Activated naive CD4-positive, alpha-beta T cell treated with anti-CD3 and anti-CD28 coated beads for 36 hours (primary cell): Measurements from ENCODE around the gene HDAC10. TPM values are rescaled to one million over a fixed set of nuclear protein-coding genes. Genes with fewer than 3 reads are reported as not detected.

Experiments used
- CTCF ChIA-PET: fragments of 350-600 bp; sonication (Branson Sonifier 250); formaldehyde crosslinking; loops from one replicate; lab custom pipeline; 2021; ENCODE audit warnings: antibody characterized with exemption; lab: Charles Lee
- DNase-seq: peaks from one replicate; pipeline ENCODE4 v3.0.0-alpha.2; 2020
- H3K27ac Mint-ChIP-seq: one replicate; pipeline ENCODE4 v1.8.0; 2021; ENCODE audit warnings: mild to moderate bottlenecking, mixed read lengths
- H3K27me3 Mint-ChIP-seq: one replicate; pipeline ENCODE4 v1.8.0; 2021; ENCODE audit warnings: low read depth, mixed read lengths
- H3K36me3 Mint-ChIP-seq: one replicate; pipeline ENCODE4 v1.8.0; 2021; ENCODE audit warnings: low read depth, mixed read lengths
- H3K4me1 Mint-ChIP-seq: one replicate; pipeline ENCODE4 v1.8.0; 2021; ENCODE audit warnings: low read depth, mixed read lengths
- H3K4me3 Mint-ChIP-seq: one replicate; pipeline ENCODE4 v1.8.0; 2021; ENCODE audit warnings: mild to moderate bottlenecking, moderate library complexity, mixed read lengths
- H3K9me3 Mint-ChIP-seq: one replicate; pipeline ENCODE4 v1.8.0; 2021; ENCODE audit warnings: mixed read lengths
- intact Hi-C: fragments of 100-400 bp; cut with micrococcal nuclease; formaldehyde crosslinking; loops from one replicate; pipeline ENCODE4 v1.15.1; 2023
- total RNA-seq, 2 experiments: library from RNA; stranded (reverse); gene quantifications; one replicate each; pipeline ENCODE4 v1.2.3, GENCODE V29; 2021

Gene HDAC10
- total RNA-seq, 2 experiments from 2014 or later: 35.4 to 38.0 TPM

DNA sequence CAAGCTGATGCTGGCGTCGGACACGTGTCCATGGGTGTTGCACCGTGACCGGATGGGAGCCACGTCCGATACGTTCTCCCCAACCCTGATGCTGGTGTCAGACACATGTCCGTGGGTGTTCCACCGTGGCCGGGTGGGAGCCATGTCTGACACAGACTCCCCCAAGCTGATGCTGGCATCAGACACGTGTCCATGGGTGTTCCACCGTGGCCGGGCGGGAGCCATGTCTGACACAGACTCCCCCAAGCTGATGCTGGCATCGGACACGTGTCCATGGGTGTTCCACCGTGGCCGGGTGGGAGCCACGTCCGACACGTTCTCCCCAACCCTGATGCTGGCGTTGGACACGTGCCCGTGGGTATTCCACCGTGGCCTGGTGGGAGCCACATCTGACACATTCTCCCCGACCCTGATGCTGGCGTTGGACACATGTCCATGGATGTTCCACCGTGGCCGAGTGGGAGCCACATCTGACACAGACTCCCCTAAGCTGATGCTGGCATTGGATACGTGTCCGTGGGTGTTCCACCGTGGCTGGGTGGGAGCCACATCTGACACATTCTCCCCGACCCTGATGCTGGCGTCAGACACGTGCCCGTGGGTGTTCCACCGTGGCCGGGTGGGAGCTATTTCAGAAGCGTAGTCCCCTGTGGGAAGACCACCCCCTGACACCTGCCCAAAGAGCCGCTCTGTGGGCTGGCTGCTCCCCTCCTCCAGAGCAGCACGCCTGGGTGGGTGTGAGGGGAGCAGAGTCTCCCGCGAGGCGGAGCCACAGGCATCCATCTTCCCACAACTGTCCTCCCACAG is 30.3 kb downstream of the HDAC10 start:
- no peak overlapping the region for H3K27ac Mint-ChIP-seq
- peaks cover 14% of the 10 kb centered on the region for H3K36me3 Mint-ChIP-seq
- no peaks in the 10 kb centered on the region for H3K9me3 Mint-ChIP-seq
- intact Hi-C loops: no loop called here
- H3K4me1 Mint-ChIP-seq: no peaks in the 10 kb centered on the region
- DNase-seq: no peak
- CTCF ChIA-PET: no interaction called here
- H3K4me3 Mint-ChIP-seq: no peak overlapping the region
- H3K27me3 Mint-ChIP-seq: no peaks in the 10 kb centered on the region

DNA sequence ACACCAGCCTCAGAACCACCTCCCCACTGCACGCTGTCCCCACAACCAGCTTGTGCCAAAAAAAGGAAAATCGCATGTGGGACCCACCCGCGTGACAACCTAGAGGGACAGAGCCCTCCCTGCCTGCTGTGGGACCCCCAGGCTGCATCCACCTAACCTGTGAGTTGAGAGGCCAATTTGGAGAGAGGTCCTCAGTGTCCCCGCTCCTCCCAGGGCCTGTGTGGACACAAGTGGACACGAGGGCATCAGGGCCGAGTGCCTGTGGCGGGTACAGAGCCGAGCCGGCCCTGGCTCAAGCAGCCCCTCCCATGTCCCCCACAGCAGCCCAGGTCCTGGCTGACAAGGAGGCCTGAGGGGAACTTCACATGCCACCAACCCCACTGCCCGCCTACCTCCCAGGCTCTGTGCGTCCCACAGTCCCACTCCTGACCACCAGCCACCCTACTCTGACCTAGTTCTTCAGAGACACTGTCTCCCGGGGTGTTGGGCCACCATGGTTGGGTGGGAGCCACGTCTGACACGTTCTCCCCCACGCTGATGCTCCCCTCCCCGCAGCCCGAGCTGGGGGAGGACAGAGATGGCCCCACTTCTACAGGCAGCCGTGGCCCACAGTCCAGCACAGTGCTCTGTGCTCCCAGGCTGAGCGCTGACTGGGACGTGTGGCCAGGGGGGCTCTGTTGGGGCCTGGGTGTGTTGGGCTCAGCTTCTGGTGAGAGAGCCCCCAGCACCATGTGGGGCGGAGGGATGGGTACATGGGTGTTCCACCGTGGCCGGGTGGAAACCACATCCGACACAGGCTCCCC is 31.1 kb downstream of the HDAC10 start:
- Mint-ChIP-seq H3K9me3 (no peaks in the 10 kb centered on the region), H3K4me3 (no peak overlapping the region), H3K36me3 (peaks cover 18% of the 10 kb centered on the region), H3K27ac (no peak overlapping the region), H3K27me3 (no peaks in the 10 kb centered on the region), H3K4me1 (no peaks in the 10 kb centered on the region)
- no peak for DNase-seq
- CTCF ChIA-PET: no interaction called here
- intact Hi-C loops: no loop called here

DNA sequence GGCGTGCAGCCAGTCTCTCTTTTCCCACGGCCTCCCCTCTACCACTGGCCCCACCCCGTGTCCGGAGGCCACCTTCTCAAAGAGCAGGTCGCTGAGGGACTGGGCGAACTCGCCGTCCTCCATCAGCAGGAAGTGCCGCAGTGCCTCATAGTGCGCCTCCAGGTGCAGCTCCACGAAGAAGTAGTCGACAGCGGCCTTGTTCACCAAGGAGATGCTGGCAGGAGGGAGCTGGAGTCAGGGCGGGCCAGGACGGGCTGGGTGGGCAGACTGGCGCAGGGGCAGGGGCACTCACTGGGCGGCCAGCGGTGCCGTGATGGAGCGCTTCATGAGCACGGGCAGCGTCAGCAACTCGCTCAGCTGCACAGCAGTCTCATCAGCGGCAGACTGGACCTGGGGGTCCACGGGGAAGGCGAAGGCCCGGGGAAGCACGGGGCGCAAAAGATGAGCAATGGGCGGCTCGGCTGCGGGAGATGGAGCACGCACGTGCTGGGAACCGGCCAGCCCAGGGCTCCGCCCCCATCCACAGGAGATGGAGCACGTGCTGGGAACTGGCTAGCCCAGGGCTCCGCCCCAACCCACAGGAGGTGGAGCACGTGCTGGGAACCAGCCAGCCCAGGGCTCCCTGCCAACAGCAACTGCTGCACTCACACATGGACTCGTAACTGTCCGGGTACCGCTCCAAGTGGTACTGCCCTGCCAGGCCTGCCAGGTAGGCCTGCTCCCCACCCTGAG is 31.9 kb downstream of the HDAC10 start:
- Mint-ChIP-seq H3K27me3 (no peaks in the 10 kb centered on the region), H3K4me1 (no peaks in the 10 kb centered on the region), H3K27ac (no peak overlapping the region), H3K36me3 (peaks cover 22% of the 10 kb centered on the region), H3K9me3 (no peaks in the 10 kb centered on the region), H3K4me3 (no peak overlapping the region)
- no peak for DNase-seq
- CTCF ChIA-PET: interaction anchor here (1.1 kb wide), 1 partner anchor 23 kb away, joined by 3 read pairs; no protein-coding TSS in a partner anchor
- intact Hi-C loops: no loop called here

DNA sequence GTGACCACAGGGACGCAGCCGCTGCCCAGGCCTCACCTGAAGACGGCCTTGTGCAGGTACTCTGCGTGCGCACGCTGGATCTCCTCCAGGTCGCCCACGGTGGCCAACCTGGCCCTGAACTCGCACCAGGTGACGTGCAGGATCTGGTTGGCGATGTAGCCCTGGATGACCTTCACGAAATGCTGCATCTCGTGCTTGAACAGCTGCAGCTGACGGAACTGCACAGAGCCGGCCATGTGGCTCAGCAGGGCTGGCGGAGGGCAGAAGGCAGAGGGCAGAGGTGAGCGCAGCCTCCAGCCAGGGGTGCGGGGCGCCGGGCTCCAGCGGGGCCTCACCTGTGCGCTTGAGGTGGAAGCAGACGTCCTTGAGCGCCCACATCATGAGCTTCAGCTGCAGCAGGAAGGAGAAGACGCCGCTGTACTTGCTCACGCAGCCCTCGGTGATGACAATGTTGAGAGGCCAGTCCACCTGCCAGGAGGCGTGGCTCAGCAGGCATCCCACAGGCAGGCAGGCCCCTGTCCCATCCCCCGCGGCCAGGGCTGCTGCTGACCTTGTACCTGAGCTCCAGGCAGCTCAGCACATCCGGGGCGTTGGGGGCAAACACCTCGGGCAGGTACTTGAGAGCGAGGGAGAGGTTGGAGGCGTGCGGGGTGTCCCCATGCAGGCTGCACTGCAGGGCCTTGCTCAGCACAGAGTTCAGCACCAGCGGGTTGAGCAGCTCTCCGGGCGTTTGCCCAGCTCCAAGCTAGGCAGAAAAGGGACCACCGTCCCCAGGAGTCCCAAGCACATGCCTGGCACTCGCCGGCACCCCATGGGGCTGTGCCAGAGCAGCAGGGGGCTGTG is 32.7 kb downstream of the HDAC10 start:
- DNase-seq: no peak
- H3K27me3 Mint-ChIP-seq: no peaks in the 10 kb centered on the region
- H3K27ac Mint-ChIP-seq: no peak overlapping the region
- H3K36me3 Mint-ChIP-seq: peaks cover 25% of the 10 kb centered on the region
- peaks cover 1% of the 10 kb centered on the region for H3K4me1 Mint-ChIP-seq
- intact Hi-C loops: no loop called here
- no peak overlapping the region for H3K4me3 Mint-ChIP-seq
- CTCF ChIA-PET: interaction anchor here (0.6 to 1.1 kb wide), 2 partner anchors 23 to 402 kb away, joined by 3 read pairs; no protein-coding TSS in a partner anchor
- H3K9me3 Mint-ChIP-seq: no peaks in the 10 kb centered on the region

DNA sequence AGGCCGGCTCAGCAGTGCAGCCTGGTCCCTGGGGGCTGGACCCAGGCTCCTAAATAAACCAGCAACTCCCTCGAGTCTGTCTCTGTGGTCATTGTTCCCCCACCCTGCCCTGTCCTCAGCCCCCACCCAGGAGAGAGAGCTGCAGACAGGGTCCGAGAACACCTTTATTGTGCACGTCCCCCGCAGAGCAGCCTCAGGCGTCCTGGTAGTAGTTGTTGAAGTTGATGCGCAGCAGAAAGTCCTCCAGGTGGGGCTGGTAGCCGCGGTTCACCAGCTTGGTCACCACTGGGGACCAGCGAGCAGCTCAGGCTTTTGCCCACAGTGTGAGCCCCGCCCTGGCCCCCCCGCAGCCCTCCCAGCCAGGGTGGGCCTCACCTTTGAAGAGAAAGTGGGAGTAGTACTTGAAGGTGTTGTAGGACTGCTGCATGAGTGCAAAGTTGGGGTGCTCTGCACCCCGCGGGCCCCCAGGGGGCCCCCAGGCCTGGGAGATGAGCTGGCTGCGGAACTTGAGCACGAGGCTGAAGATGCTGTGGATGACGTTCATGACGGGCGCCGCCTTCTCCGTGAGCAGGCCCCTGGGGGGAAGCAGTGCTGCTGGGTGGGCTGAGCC is 33.4 kb downstream of the HDAC10 start:
- Mint-ChIP-seq H3K36me3 (peaks cover 24% of the 10 kb centered on the region), H3K9me3 (no peaks in the 10 kb centered on the region), H3K4me3 (no peak overlapping the region), H3K27ac (no peak overlapping the region), H3K27me3 (no peaks in the 10 kb centered on the region), H3K4me1 (peaks cover 6% of the 10 kb centered on the region)
- DNase-seq: no peak
- intact Hi-C loops: no loop called here
- CTCF ChIA-PET: no interaction called here

DNA sequence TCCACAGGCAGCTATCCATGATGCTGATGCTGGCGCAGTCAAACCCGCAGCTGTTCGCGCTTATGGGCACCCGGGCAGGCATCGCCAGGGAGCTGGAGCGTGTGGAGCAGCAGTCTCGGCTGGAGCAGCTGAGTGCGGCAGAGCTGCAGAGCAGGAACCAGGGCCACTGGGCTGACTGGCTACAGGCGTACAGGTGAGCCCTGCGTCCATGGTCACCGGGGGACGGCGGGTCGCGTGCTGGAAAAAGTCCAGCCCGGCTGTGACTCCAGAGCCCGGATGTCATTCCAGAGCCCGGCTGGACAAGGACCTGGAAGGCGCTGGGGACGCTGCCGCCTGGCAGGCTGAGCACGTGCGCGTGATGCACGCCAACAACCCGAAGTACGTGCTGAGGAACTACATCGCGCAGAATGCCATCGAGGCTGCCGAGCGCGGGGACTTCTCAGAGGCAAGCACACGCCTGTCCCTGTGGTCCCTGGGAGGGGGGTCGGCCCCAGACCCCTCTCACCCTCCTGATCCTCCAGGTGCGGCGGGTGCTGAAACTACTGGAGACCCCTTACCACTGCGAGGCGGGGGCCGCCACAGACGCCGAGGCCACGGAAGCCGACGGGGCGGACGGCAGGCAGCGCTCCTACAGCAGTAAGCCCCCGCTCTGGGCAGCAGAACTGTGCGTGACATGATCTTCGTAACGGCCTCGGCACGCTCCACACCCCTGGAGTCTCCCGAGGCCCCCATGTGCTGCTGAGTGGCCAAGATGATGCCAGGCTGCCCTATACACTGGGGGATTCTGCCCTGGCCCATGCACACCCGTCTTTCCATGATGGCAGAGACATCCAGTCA is 34.2 kb downstream of the HDAC10 start:
- peaks cover 24% of the 10 kb centered on the region for H3K36me3 Mint-ChIP-seq
- no peak overlapping the region for H3K27ac Mint-ChIP-seq
- CTCF ChIA-PET: no interaction called here

DNA sequence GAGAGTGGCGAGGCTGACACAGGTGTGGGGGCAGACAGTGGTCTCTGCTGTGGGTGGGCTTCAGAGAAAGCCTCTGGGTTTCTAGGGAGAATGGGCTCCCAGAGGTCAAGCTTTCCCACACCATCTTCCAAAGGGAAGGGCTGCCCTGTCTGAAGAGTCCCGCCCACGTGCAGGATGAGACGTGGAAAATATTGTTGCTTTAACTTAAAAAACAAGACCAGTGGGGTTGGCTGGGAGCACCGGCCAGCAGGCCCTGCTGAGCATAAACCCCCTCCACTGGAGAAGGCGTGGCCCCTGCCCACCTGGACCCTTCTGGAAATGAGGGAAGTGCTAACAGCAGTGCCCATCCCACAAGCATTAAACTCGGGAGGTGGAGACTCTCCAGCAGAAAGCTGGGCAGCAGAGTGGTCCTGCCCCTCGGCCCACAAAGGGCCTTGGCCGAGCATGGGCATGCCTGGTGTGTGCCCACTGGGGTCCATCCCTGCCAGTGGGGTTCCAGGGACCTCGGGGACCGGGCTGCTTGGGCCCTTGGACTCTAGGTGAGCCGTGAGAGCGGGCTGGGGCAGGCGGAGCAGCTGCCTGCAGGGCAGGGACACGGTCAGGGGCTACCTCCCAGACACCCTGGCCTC is 34.9 kb downstream of the HDAC10 start:
- CTCF ChIA-PET: no interaction called here
- no peak for DNase-seq
- Mint-ChIP-seq H3K4me3 (no peak overlapping the region), H3K27ac (no peak overlapping the region), H3K4me1 (peaks cover 8% of the 10 kb centered on the region), H3K36me3 (peaks cover 26% of the 10 kb centered on the region), H3K27me3 (no peaks in the 10 kb centered on the region), H3K9me3 (no peaks in the 10 kb centered on the region)
- intact Hi-C loops: no loop called here

More for the DNA sequence above, 34.2 kb downstream of the HDAC10 start:
- Mint-ChIP-seq H3K27me3 (no peaks in the 10 kb centered on the region), H3K4me3 (no peak overlapping the region), H3K4me1 (peaks cover 6% of the 10 kb centered on the region), H3K9me3 (no peaks in the 10 kb centered on the region)
- no peak for DNase-seq
- intact Hi-C loops: no loop called here

DNA sequence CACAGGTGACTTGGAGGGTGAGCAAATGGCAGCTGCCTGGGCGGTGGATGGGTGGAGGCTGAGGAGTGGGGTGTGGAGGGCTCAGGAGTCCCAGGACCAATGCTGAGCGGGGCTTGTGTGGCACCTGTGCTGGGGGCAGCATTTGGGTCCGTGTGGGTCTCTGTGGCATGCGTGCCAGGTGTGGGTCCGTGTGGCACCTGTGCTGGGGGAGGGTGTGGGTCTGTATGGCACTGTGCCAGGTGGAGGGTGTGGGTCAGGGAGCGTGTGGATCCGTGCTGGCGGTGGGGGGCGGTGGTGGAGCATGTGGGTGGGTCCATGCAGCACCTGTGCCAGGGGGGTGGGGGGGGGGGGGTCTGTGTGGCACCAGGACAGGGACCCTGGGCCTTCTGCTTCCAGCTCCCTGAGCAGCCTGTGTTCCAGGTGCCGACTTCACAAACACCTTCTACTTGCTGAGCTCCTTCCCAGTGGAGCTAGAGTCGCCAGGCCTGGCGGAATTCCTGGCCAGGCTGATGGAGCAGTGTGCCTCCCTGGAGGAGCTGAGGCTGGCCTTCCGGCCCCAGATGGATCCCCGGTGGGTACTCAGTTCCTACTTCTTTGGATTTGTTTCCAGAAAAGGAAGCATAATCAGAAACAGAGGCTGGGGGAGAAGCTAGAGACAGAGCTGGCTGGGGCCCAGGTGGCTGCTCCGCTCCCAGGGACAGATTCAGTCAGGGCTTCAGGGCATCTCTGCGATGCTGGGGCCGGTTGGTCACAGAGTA is 35.6 kb downstream of the HDAC10 start:
- CTCF ChIA-PET: no interaction called here
- Mint-ChIP-seq H3K36me3 (peaks cover 24% of the 10 kb centered on the region), H3K27ac (no peak overlapping the region)

DNA sequence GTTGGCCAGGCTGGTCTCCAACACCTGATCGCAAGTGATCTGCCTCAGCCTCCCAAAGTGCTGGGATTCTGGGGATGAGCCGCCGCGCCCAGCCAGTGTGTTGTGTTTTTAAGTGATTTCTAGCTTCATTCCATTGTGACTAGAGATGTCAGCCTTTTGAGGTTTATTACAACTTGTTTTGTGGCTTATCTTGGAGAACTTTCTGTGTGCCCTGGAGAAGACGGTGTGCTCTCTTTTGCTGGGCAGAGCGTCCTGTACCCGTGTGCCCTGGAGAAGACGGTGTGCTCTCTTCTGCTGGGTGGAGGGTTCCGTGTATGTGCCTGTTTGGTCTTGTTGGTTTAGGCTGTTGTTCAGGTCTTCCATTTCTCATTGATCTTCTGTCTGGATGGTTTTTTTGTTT is 37.8 kb downstream of the HDAC10 start:
- Mint-ChIP-seq H3K27me3 (no peaks in the 10 kb centered on the region), H3K27ac (peak overlapping the region; percentile 13), H3K9me3 (no peaks in the 10 kb centered on the region), H3K36me3 (peaks cover 26% of the 10 kb centered on the region), H3K4me1 (peaks cover 13% of the 10 kb centered on the region), H3K4me3 (no peak overlapping the region)
- intact Hi-C loops: loop anchor here (5.0 kb wide), 1 partner anchor 446 kb away; no protein-coding TSS in a partner anchor
- DNase-seq: no peak
- CTCF ChIA-PET: interaction anchor here (0.7 kb wide), 1 partner anchor 244 kb away, joined by 3 read pairs; no protein-coding TSS in a partner anchor

More for the DNA sequence above, 35.6 kb downstream of the HDAC10 start:
- intact Hi-C loops: no loop called here
- H3K4me1 Mint-ChIP-seq: peaks cover 9% of the 10 kb centered on the region
- DNase-seq: no peak
- H3K9me3 Mint-ChIP-seq: no peaks in the 10 kb centered on the region
- no peaks in the 10 kb centered on the region for H3K27me3 Mint-ChIP-seq
- H3K4me3 Mint-ChIP-seq: no peak overlapping the region

DNA sequence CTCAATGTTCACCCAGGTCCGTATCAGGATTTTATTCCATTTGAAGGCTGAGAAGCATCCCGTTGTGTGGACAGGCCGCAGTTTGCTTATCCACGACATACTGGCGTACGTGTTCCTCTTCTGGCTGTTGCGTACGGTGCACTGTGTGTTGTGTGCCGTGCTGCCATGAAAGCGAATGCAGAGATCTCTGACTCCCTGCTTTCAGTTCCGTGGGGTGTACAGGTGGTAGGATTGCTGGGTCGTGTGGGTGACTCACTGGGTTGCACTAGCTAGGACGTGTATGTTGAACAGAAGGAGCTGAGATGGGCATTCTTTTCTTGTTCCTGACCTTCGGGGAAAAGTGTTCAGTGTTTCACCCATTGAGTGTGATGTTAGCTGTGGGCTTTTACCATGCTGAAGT is 39.9 kb downstream of the HDAC10 start:
- Mint-ChIP-seq H3K27me3 (no peaks in the 10 kb centered on the region), H3K4me1 (peaks cover 13% of the 10 kb centered on the region), H3K4me3 (no peak overlapping the region), H3K9me3 (no peaks in the 10 kb centered on the region), H3K36me3 (peaks cover 25% of the 10 kb centered on the region), H3K27ac (no peak overlapping the region)
- CTCF ChIA-PET: interaction anchor here (0.8 to 2.4 kb wide), 3 partner anchors 21 to 61 kb away, joined by 3 to 19 read pairs (median 5); partner anchors contain the start of gene HDAC10
- DNase-seq: no peak
- intact Hi-C loops: loop anchor here (5.0 kb wide), 1 partner anchor 444 kb away; no protein-coding TSS in a partner anchor
